NCI-H187 treated with DMSO at 0.1 percent for 48 hours (cell line): ENCODE measurements around the gene IPO9.
"Not testable (repeated sequence)": the region's sequence is repeated elsewhere in the genome, so short reads cannot be mapped to it uniquely, and the experiment has no call there.

Experiments
- DNase-seq: peaks from one replicate; lab custom pipeline; 2025; lab: John Stamatoyannopoulos, UW

Gene IPO9

DNA sequence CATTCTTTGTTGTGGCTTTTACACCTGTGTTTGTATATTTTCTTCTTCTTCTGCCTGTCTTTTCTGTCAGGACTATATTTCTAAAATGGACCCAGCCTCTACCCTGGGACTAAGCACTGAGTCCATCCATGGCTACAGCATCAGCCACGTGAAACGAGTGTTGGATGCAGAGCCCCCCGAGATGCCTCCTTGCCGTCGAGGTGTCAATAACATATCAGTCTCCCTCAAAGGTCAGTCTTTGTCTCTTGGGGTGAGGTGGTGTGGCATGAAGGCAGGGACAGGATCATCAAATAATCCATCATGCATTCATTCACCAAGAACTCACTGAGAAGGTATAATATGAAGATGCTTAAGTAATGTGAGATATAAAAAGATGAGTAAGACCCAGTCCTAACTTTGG is 19.1 kb upstream of the IPO9 start:
- no peak for DNase-seq

- DNase-seq, result no peak
Measured at GRCh38 chr1:201810466-201811216, 18.3 kb upstream of the IPO9 start.

DNA sequence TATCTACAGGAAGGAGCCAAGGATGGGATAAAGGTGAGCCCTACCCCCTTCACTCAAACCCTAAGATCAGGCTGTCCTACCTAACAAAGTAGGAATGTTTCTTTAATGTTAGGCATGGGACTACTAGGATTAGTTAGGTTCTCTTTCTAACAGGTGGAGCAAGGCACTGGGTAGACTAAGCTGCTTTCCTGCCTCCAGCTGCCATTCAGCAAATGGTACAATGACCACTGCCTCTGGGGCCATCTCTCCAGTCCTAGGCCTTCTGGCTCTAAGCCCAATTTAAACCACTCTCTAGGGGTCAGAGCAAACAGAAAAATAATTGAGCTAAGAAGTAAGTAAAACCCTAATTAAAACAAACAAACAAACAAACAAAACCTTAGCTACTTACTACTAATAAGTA is 15.7 kb upstream of the IPO9 start:
- DNase-seq, result no peak

- no peak for DNase-seq
Measured at GRCh38 chr1:201816309-201816854, 12.6 kb upstream of the IPO9 start.

DNA sequence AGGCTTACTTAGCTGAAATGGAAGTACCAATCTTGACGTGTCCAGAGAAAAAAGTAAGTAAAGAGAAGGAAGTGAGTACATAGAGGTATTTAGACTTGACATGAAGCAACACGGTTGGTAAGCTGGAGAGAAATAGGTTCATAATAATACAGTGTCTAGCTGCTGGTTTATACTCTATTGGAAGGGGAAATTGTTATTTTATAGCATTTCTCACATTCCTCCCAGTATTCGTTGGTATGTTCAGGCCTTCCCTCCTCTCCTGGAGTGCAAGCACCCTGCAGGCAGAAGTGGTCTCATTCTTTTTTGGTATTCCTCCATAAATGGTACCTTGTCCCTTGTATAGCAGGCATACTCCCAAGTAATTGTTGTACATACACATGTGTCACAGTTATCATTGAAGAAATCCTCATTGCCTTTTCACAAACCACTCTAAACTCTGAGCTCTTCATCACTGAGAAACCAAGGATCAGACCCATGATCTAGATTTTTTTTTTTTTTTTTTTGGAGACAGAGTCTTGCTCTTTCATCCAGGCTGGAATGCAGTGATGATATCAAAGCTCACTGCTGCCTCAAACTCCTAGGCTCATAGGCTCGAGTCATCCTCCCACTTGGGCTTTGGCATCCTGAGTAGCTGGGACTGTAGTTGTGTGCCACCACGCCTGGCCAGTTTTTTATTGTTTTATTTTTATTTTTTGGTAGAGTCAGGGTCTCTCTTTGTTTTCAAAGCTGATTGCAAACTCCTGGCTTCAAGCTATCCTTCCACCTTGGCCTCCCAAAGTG is 9.8 kb upstream of the IPO9 start:
- no peak for DNase-seq

DNA sequence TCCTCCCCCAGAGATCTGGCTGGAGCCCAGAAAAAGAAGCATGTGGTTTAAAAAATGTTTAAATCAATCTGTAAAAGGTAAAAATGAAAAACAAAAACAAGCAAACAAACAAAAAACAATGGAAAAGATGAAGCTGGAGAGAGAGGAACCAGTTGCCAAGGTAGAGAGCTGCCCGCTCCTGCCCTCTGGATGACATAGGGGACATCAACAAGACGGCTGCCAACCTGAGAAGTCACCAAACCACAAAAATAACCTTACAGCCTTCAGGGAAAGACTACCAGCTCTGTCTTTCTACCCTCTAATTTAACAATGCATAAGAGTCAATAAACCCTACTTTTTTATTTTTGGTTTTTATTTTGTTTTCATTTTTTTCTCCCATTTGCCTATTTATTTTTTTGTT is 8.5 kb upstream of the IPO9 start:
- DNase-seq, result no peak

- no peak for DNase-seq
Measured at GRCh38 chr1:201825245-201825644, 3.7 kb upstream of the IPO9 start.

DNA sequence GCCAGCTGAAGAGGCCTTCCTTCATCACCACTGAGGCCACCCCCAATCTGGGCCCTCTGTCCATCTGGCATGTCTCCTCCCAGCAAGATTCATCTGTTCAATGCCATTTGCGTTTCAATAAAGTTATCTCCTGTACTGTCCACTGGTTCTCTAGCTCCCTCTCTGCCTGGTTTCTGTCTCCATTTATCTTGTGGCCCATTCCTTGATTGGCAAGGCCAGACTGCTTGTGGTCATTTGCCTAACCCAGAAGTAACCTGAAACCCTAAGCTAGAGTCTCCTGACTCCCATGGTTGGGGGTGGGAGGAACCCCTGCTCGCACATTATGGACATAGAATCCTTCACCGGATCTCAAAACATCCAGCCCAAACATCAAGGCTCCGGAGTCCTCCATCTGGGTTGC is 2.1 kb upstream of the IPO9 start:
- no peak for DNase-seq

DNA sequence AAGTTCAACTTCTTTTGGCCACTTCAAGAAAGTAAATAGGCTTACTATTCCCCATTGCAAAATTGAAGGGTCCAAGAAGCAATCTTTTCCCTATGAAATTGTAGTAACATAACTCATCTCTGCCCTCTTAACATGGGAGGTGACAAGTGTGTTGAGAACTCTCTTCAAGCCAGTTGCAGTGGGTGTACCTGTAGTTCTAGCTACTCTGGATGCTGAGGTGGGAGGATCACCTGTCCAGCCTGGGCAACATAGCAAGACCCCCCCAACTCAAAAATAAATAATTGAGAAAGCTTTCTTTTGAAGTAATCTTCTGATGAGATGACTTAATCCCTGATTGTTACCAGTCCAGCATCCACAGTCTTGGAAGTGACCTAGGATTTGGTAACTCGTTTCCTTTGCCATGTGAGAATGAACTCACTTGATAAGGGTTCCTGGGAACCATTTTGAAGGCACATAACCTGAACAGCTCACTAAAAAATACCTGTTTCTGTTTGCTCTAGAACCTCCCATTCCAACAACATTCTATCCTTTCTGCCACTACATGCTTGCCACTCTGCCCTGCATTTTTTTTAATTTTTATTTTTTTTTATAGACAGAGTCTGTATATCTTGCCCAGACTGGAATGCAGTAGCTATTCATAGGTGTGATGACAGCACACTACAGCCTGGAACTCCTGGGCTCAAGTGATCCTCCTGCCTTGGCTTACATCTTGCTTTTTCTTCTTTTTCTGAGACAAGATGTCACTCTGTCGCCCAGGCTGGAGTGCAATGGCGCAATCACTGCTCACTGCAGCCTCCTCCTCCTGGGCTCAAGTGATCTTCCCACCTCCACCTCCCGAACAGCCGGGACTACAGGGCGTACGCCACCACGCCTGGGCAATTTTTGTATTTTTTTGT is 1.4 kb upstream of the IPO9 start:
- no peak for DNase-seq

- DNase-seq, result no peak
Measured at GRCh38 chr1:201828217-201828819, 639 bp upstream of the IPO9 start.

- DNase-seq, result no peak
Measured at GRCh38 chr1:201831371-201831770, 2.4 kb downstream of the IPO9 start.

DNA sequence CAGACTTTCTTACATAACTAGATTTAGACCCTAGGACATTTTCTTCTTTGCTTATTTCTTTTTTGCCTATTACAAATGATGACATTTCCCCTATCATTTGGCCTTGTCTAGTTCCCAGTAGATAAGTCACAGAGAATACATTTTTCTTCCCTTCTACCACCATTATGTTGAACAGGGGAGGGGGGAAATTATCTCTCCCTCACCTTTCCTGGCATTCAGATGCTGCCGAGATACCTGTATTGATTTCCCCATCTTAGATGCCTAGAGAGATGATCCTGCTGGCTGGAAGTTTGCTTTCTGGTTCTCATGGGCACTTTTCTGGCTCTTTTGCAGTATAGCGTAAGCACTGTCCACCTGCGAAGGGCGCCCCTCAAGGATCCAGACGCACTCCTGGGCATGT is 5.7 kb downstream of the IPO9 start:
- DNase-seq, result no peak

GRCh38 chr1:201838381-201838780 is 9.4 kb downstream of the IPO9 start:
- DNase-seq, result no peak

DNA sequence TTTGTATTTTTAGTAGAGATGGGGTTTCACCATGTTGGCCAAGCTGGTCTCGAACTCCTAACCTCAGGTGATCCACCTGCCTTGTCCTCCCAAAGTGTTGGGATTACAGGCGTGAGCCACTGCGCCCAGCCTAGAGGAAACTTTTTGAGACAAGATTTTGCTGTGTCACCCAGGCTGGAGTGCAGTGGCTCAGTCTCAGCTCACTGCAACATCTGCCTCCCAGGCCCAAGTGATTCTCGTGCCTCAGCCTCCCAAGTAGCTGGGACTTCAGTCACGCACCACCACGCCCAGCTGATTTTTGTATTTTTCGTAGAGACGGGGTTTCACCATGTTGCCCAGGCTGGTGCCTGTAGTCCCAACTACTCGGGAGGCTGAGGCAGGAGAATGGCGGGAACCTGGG is 10.1 kb downstream of the IPO9 start:
- DNase-seq, result not testable (repeated sequence)

DNA sequence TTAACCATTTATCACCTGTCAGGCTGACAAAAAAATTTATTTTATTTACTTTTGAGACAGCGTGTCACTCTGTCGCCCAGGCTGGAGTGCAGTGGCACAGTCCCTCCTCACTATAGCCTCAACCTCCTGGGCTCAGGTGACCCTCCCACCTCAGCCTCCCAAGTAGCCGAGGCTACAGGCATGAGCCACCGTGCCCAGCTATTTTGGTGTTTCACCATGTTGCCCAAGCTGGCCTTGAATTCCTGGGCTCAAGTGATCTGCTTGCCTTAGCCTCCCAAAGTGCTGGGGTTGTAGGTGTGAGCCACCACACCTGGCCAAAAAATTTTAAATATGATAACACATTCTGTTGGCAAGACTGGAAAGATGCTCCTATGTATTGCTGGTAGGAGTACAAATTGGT is 11.1 kb downstream of the IPO9 start:
- DNase-seq, result no peak

- DNase-seq, result no peak
Measured at GRCh38 chr1:201840490-201840889, 11.5 kb downstream of the IPO9 start.

- no peak for DNase-seq
Measured at GRCh38 chr1:201841265-201841912, 12.4 kb downstream of the IPO9 start.

GRCh38 chr1:201842472-201843027 is 13.6 kb downstream of the IPO9 start:
- DNase-seq, result no peak

DNA sequence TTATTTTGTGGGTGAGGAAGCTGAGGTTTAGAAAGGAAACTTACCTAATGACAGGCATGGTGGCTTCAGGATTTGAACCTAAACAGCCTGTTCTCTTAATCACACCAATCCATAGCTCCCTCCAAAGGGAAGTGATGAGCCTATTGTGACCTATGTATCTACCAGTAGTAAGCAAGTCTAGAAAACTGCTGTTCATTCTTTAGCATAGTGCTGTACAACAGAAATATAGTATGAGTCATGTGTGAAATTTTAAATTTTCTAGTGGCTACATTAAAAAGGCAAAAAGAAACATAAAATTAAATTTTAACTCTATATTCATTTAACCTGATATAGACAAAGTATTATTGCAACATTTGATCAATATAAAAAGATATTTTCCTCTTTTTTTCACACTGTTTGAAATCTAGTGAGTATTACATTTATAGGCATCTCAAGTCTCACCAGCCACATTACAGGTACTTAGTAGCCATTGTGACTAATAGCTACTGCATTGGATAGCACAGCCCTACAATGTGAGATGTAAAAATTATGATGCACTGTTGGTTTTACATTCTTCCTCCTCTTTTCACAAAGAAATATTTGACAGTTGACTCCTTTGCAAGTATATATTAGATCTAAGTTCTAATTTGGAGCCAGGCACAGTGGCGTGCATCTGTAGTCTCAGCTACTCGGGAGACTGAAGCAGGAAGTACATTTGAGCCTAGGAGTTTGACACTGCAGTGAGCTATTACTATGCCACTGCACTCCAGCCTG is 16.6 kb downstream of the IPO9 start:
- no peak for DNase-seq

GRCh38 chr1:201847150-201847549 is 18.2 kb downstream of the IPO9 start:
- DNase-seq, result no peak
